Measurements from ENCODE around the gene ZNF121.

- TF ChIP-seq CTCF (IDR thresholded peaks at IDR 0.05; ENCODE audit: low read depth, low read length) (no peak), POLR2A (IDR thresholded peaks at IDR 0.05; ENCODE audit: extremely low read depth, insufficient read length) (no peak), MAX (IDR thresholded peaks at IDR 0.05; ENCODE audit: low read depth, low read length) (no peak), MYC (IDR thresholded peaks at IDR 0.05; ENCODE audit: low read depth, low read length) (no peak)
These were observed 18.2 kb downstream of the ZNF121 start for GRCh38 chr19:9565900-9566705.

All from NB4 (cell line).